GM21576 (cell line): ENCODE results near the gene SSC5D.
"Not testable (repeated sequence)": the region's sequence is repeated elsewhere in the genome, so short reads cannot be mapped to it uniquely, and the experiment has no call there.

Experiments
- ATAC-seq: cut with Tn5 transposase; IDR thresholded peaks from one replicate; pipeline ENCODE4 v1.9.1; 2021; ENCODE audit warnings: mild to moderate bottlenecking, moderate library complexity; ENCODE audit not compliant: unreplicated experiment

The SSC5D gene

GRCh38 chr19:55487924-55488687 is at the start of gene SSC5D:
TSS of gene SSC5D (plus strand) at chr19:55488436. CDS start at chr19:55488590, 154 bp downstream.
- no peak for ATAC-seq

GRCh38 chr19:55439052-55439451 is 49.2 kb upstream of the SSC5D start:
- ATAC-seq: no peak

- ATAC-seq: no peak
Observed at GRCh38 chr19:55440411-55441105, 47.7 kb upstream of the SSC5D start.

GRCh38 chr19:55441319-55441691 is 46.9 kb upstream of the SSC5D start:
- ATAC-seq: no peak

- no peak for ATAC-seq
Observed at GRCh38 chr19:55441692-55442321, 46.4 kb upstream of the SSC5D start.

- ATAC-seq: no peak
Observed at GRCh38 chr19:55442372-55442961, 45.8 kb upstream of the SSC5D start.

GRCh38 chr19:55443045-55443823 is 45.0 kb upstream of the SSC5D start, which contains the start of gene SHISA7:
TSS of gene SHISA7 (minus strand) at chr19:55443300. CDS start at chr19:55442863, 437 bp downstream.
- ATAC-seq: no peak

GRCh38 chr19:55443824-55444480 is 44.3 kb upstream of the SSC5D start:
- ATAC-seq: no peak

GRCh38 chr19:55444646-55445045 is 43.6 kb upstream of the SSC5D start:
- ATAC-seq: no peak

GRCh38 chr19:55446060-55446459 is 42.2 kb upstream of the SSC5D start:
- ATAC-seq: no peak

GRCh38 chr19:55447421-55448174 is 40.6 kb upstream of the SSC5D start:
- ATAC-seq: no peak

GRCh38 chr19:55448175-55448490 is 40.1 kb upstream of the SSC5D start:
- ATAC-seq: not testable (repeated sequence)

GRCh38 chr19:55449469-55449868 is 38.8 kb upstream of the SSC5D start:
- ATAC-seq: no peak

GRCh38 chr19:55451163-55451964 is 36.9 kb upstream of the SSC5D start:
- no peak for ATAC-seq

- ATAC-seq: no peak
Observed at GRCh38 chr19:55451965-55452748, 36.1 kb upstream of the SSC5D start.

- ATAC-seq: no peak
Observed at GRCh38 chr19:55452749-55453346, 35.4 kb upstream of the SSC5D start.

GRCh38 chr19:55453511-55454260 is 34.5 kb upstream of the SSC5D start:
- ATAC-seq: no peak
